Bronchial smooth muscle cell (primary cell): ENCODE results near the gene MCHR1. TPM values are rescaled to one million over a fixed set of nuclear protein-coding genes. Genes with fewer than 3 reads are reported as not detected.

Experiments used
- total RNA-seq: library from RNA; depleted of rRNA; stranded (reverse); fragments of >200 nt; gene quantifications from 2 replicates; pipeline ENCODE4 v1.2.1, GENCODE V29; 2014

Gene MCHR1
- 0.63 and 2.9 TPM in 2 replicates for total RNA-seq

GRCh38 chr22:40679249-40679963 is at the start of gene MCHR1:
MCHR1 (plus strand) TSS chr22:40679484; CDS start chr22:40679653, 169 bp downstream.

DNA sequence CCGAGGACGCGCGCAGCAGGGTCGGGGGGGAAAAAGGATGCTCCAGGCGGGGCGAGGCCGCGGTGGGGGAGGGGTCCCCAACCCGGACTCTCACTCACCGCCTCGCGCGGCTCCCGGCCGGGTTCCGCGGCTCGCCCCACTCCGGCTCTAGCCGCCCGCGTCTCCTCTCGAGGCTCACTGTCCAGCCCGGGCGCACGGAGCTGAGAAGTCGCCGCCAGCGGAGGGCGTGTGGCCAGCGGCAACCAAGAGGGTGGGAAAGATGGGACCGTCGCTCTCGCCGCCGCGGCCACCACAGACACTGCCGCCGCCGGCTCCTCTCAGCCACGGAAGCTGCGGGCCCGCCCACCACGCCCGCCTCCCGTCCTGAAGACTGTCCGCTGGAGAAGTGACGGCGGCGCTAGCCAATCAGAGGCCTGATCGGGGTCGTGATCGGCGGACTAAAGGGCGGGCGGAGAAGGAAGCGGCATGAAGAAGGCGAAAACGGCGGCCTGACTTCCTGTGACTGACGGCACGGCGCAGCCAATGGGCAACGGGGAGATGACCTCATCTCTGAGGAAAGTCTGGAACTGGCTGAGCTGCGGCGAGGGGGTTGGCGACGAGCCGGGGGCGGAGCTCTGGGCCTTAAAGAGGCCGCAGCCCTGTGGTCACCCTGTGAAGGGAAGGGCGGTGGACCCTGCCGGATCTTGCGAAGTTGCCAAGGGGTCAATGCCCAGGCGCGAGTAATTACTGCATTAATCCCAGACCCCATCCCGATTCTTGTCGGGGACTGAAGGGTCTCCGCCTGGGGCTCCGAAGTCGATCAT is 42.7 kb upstream of the MCHR1 start, which contains the start of gene MRTFA:
MRTFA (minus strand) TSS at position 340 of the 803 bp plus-strand sequence.

Other genes with a start within 250 kb of the MCHR1 start
- 14.8 and 15.5 TPM in 2 replicates for gene MRTFA, start 42.8 kb upstream of the MCHR1 start, total RNA-seq
- gene SLC25A17, start 139.9 kb downstream of the MCHR1 start, total RNA-seq, result 11.8 and 12.3 TPM in 2 replicates
- 298 and 472 TPM in 2 replicates for gene ST13, start 177.2 kb downstream of the MCHR1 start, total RNA-seq
- gene XPNPEP3, start 177.7 kb downstream of the MCHR1 start, total RNA-seq, result 6.4 and 8.5 TPM in 2 replicates
- gene DNAJB7, start 182.6 kb downstream of the MCHR1 start, total RNA-seq, result not detected in 2 replicates